Lower leg skin (tissue), 4 donors: ENCODE measurements around the gene GPR17. TPM values are rescaled to one million over a fixed set of nuclear protein-coding genes. Genes with fewer than 3 reads are reported as not detected.

Experiments
- DNase-seq, 2 donors: peaks; one replicate each; pipeline ENCODE4 v3.0.0-alpha.2; 2019; ENCODE audit warnings: low spot score in 2 of 2
- H3K4me3 ChIP-seq: fragments of 200-600 bp; sonication (generic); 2 replicates; pipeline ENCODE4 v1.5.1; 2017; ENCODE audit warnings: mild to moderate bottlenecking, low read depth; ENCODE audit not compliant: poor library complexity, severe bottlenecking
- CTCF ChIP-seq, 3 donors: fragments of 450-650 bp; IDR thresholded peaks; one replicate each; pipeline ENCODE4 v1.5.1; 2016; ENCODE audit warnings: antibody characterized with exemption in 3 of 3, mild to moderate bottlenecking in 3 of 3, moderate library complexity in 2 of 3
- POLR2A ChIP-seq, 2 donors: fragments of 450-650 bp; IDR thresholded peaks; one replicate each; pipeline ENCODE4 v1.6.1; 2016 to 2017; ENCODE audit warnings: antibody characterized with exemption in 2 of 2, mild to moderate bottlenecking in 1 of 2, moderate library complexity in 1 of 2
- WGBS, 2 donors: methylation state at CpG; one replicate each; pipeline ENCODE4 v1.1.5; 2018; 5-methylcytosine and 5-hydroxymethylcytosine counted together
- intact Hi-C: fragments of 100-400 bp; cut with DNase I; formaldehyde crosslinking; loops from one replicate; pipeline ENCODE4 v1.15.0; 2023; ENCODE audit warnings: low total_unique reads
- total RNA-seq, 4 donors: library from RNA; depleted of rRNA; stranded (reverse); fragments of >200 nt; gene quantifications; one replicate each; pipeline ENCODE4 v1.1.0, GENCODE V29; 2016

GPR17 gene
- total RNA-seq, 4 donors from 2014 or later, result 0.88 TPM; not detected in 3

- TF ChIP-seq CTCF (IDR thresholded peaks at IDR 0.05) (no peak), POLR2A (IDR thresholded peaks at IDR 0.05) (no peak)
- H3K4me3 ChIP-seq, result no peak overlapping the region
- intact Hi-C loops, result no loop called here
- no peak for DNase-seq
- 83 to 88% methylated on average over 2 of the region's 2 CpGs for WGBS, 2 donors
Measured at GRCh38 chr2:127690696-127691095, 44.7 kb downstream of the GPR17 start.

- 76 to 86% methylated on average over 9 of the region's 9 CpGs for WGBS, 2 donors
- H3K4me3 ChIP-seq, result no peak overlapping the region
- intact Hi-C loops, result no loop called here
- TF ChIP-seq CTCF (IDR thresholded peaks at IDR 0.05) (no peak), POLR2A (IDR thresholded peaks at IDR 0.05) (no peak)
- DNase-seq, result no peak
Measured at GRCh38 chr2:127694986-127695385, 49.0 kb downstream of the GPR17 start.

- intact Hi-C loops, result no loop called here
- 23 to 31% methylated on average over 38 to 39 of the region's 52 CpGs for WGBS, 2 donors
- H3K4me3 ChIP-seq, result no peak overlapping the region
- no peak for TF ChIP-seq CTCF (IDR thresholded peaks at IDR 0.05)
- TF ChIP-seq POLR2A (IDR thresholded peaks at IDR 0.05), result no peak
- DNase-seq, result no peak
Measured at GRCh38 chr2:127695491-127696472, 49.8 kb downstream of the GPR17 start.

- intact Hi-C loops, result no loop called here
- WGBS, 2 donors, result 92 to 95% methylated on average over 21 of the region's 21 CpGs
Measured at GRCh38 chr2:127697482-127698180, 51.7 kb downstream of the GPR17 start.

More at GRCh38 chr2:127697482-127698180, 51.7 kb downstream of the GPR17 start:
- TF ChIP-seq CTCF (IDR thresholded peaks at IDR 0.05) (no peak), POLR2A (IDR thresholded peaks at IDR 0.05) (no peak)
- DNase-seq, result no peak
- H3K4me3 ChIP-seq, result no peak overlapping the region
